Measurements from ENCODE around the gene ZNF710. TPM values are rescaled to one million over a fixed set of nuclear protein-coding genes. Genes with fewer than 3 reads are reported as not detected.
A peak's percentile ranks its signal among the peaks of the same experiment; 100 is the strongest.

ZNF710 gene
- total and polyA plus RNA-seq, 2 of the 8 experiments (the other 6 are each of a cell fraction or from before 2014, with no cell fraction given): 10.5 to 24.0 TPM

DNA sequence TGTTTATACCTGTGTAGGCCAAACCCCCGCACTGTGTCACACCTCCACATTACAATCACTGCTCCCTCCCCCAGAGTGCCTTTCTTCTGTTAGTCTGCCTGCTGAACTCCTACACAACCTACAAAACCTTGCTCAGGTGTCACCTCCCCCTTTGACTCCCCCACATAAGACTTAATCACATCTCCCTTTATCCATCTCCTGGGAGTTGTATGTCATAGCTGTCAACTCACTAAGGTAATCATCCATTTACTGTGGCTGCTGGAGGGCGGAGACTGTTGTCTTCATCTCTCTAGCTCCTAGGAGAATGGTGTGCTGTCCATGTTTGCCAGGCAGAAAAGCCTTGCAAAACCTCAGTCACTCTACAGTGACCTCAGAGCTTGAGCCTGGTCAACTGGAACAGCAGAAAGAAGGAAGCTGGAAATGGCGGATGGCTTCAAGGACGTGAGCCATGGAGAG lies 43.8 kb downstream of the ZNF710 start:
- Histone ChIP-seq H4K8ac (ENCODE audit: extremely low read depth, insufficient read depth, low read length) (no peak overlapping the region), H3K14ac (ENCODE audit: insufficient read length) (no peak overlapping the region), H3K36me3 (ENCODE audit: control insufficient read depth in 2 of 4, insufficient read depth in 4 of 4, low read length in 3 of 4) (no peaks in the 10 kb centered on the region), H3K23me2 (ENCODE audit: low read depth, low read length) (no peaks in the 10 kb centered on the region), H3K4ac (replicated peaks; ENCODE audit: insufficient read length, low read depth, low read length) (no peak overlapping the region), H3K79me2 (ENCODE audit: control insufficient read depth in 1 of 2, insufficient read depth in 2 of 2, low read length in 2 of 2) (no peaks in the 10 kb centered on the region; a peak in 1 of 4 replicates), H3K4me3 (ENCODE audit: extremely low read depth in 1 of 4, insufficient read depth in 2 of 4, low read depth in 3 of 4, low read length in 4 of 4) (no peak overlapping the region), H2BK5ac (ENCODE audit: low read depth, low read length) (0 out of 2 replicates have a peak overlapping the region, but pooled peaks have one; percentile 52), H3K27ac (ENCODE audit: low read depth, low read length) (no peak overlapping the region), H3K18ac (ENCODE audit: extremely low read depth, low read length) (no peak overlapping the region), H2AFZ (ENCODE audit: low read length) (no peak overlapping the region), H3K56ac (replicated peaks; ENCODE audit: insufficient read length, low read depth, low read length) (no peak overlapping the region), H3K27me3 (replicated peaks in 1 of 4; ENCODE audit: control insufficient read depth in 3 of 4, extremely low read depth in 1 of 4, insufficient read depth in 3 of 4, low read length in 3 of 4) (no peaks in the 10 kb centered on the region), H2BK15ac (ENCODE audit: low read length) (0 out of 2 replicates have a peak overlapping the region, but pooled peaks have one; percentile 3), H2BK120ac (replicated peaks; ENCODE audit: low read depth, low read length) (no peak overlapping the region), H3K9ac (replicated peaks in 1 of 4; ENCODE audit: extremely low read depth in 1 of 4, low read depth in 3 of 4, low read length in 3 of 4) (no peak overlapping the region), H2AK5ac (ENCODE audit: low read depth, low read length) (no peak overlapping the region), H4K91ac (replicated peaks; ENCODE audit: insufficient read length, low read length) (no peak overlapping the region), H3K9me3 (ENCODE audit: insufficient read depth in 2 of 2, low read depth in 1 of 2, low read length in 1 of 2) (no peaks in the 10 kb centered on the region), H2BK12ac (ENCODE audit: low read depth, low read length) (no peak overlapping the region), H3K79me1 (ENCODE audit: low read depth, low read length) (peaks cover 13% of the 10 kb centered on the region), H3K4me2 (ENCODE audit: insufficient read depth in 1 of 2, low read depth in 2 of 2, low read length in 2 of 2) (no peak overlapping the region), H4K20me1 (replicated peaks in 1 of 2; ENCODE audit: control insufficient read depth in 1 of 2, insufficient read depth in 2 of 2, low read length in 2 of 2) (peaks cover 0 to 1% of the 10 kb centered on the region in 2 experiments), H4K5ac (ENCODE audit: insufficient read length, low read depth, low read length) (no peak overlapping the region), H3K23ac (ENCODE audit: insufficient read length) (no peak overlapping the region), H3K4me1 (replicated peaks in 1 of 4; ENCODE audit: control insufficient read depth in 3 of 4, insufficient read depth in 4 of 4, low read length in 3 of 4) (peaks cover 0 to 19% (median 5%) of the 10 kb centered on the region in 4 experiments; a peak in 4 of 7 replicates), H2BK20ac (ENCODE audit: low read length) (no peak overlapping the region)
- ChIA-PET POLR2A (ENCODE audit: partially characterized antibody) (no interaction called here), CTCF (ENCODE audit: partially characterized antibody) (interaction anchor here (0.6 to 3.2 kb wide), 4 partner anchors 12 to 170 kb away, joined by 3 to 13 read pairs (median 3); no protein-coding TSS in a partner anchor)
- FAIRE-seq (no peak), DNase-seq (ENCODE audit: low read depth in 1 of 2, low spot score in 2 of 2) (no peak)
- WGBS, 2 experiments (ENCODE audit: extremely low coverage in 1 of 2, insufficient coverage in 1 of 2, insufficient read length in 1 of 2, insufficient replicate concordance in 2 of 2, low coverage in 1 of 2, low lambda C conversion rate in 2 of 2, missing lambda C conversion rate in 1 of 2): 88% methylated on average over 4 of the region's 4 CpGs; no CpG with 5 or more reads in 1 of the 2 experiments
- TF ChIP-seq, protein P1, sequence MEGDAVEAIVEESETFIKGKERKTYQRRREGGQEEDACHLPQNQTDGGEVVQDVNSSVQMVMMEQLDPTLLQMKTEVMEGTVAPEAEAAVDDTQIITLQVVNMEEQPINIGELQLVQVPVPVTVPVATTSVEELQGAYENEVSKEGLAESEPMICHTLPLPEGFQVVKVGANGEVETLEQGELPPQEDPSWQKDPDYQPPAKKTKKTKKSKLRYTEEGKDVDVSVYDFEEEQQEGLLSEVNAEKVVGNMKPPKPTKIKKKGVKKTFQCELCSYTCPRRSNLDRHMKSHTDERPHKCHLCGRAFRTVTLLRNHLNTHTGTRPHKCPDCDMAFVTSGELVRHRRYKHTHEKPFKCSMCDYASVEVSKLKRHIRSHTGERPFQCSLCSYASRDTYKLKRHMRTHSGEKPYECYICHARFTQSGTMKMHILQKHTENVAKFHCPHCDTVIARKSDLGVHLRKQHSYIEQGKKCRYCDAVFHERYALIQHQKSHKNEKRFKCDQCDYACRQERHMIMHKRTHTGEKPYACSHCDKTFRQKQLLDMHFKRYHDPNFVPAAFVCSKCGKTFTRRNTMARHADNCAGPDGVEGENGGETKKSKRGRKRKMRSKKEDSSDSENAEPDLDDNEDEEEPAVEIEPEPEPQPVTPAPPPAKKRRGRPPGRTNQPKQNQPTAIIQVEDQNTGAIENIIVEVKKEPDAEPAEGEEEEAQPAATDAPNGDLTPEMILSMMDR (IDR thresholded peaks at IDR 0.05; ENCODE audit: control extremely low read depth in 1 of 3, insufficient read depth in 1 of 3, low read depth in 1 of 3, low read length in 3 of 3): no peak
- TF ChIP-seq SAP30 (IDR thresholded peaks at IDR 0.05; ENCODE audit: insufficient read depth, insufficient replicate concordance, low read length) (no peak), SIX5 (IDR thresholded peaks at IDR 0.05; ENCODE audit: low read depth, low read length) (no peak), SUZ12 (IDR thresholded peaks at IDR 0.05; ENCODE audit: low read length) (no peak), SIRT6 (IDR thresholded peaks at IDR 0.05; ENCODE audit: low read length) (no peak), CBX8 (IDR thresholded peaks at IDR 0.05; ENCODE audit: borderline replicate concordance, low read depth, low read length) (no peak), HDAC6 (IDR thresholded peaks at IDR 0.05; ENCODE audit: low read depth, low read length) (no peak), CBX5 (IDR thresholded peaks at IDR 0.05; ENCODE audit: low read depth, low read length) (no peak), SP2 (IDR thresholded peaks at IDR 0.05; ENCODE audit: low read length) (no peak), GTF2F1 (IDR thresholded peaks at IDR 0.05; ENCODE audit: borderline replicate concordance, low read depth, low read length) (no peak), KDM1A (IDR thresholded peaks at IDR 0.05; ENCODE audit: borderline replicate concordance, low read length) (no peak), CHD2 (IDR thresholded peaks at IDR 0.05; ENCODE audit: low read length) (no peak)

Measured in H1 (cell line).